Parathyroid adenoma (tissue), 2 donors: ENCODE measurements around the gene NAALADL2.

Source experiments
- H2AFZ ChIP-seq: fragments of 300-600 bp; sonication (generic); one replicate; pipeline ENCODE4 v1.7.0; 2017; ENCODE audit warnings: antibody characterized with exemption, mild to moderate bottlenecking
- H3K27ac ChIP-seq: fragments of 300-600 bp; sonication (generic); one replicate; pipeline ENCODE4 v1.7.0; 2017
- H3K27me3 ChIP-seq: fragments of 300-600 bp; sonication (generic); one replicate; pipeline ENCODE4 v1.7.0; 2017; ENCODE audit warnings: low read length; ENCODE audit not compliant: control insufficient read depth, insufficient read depth
- H3K36me3 ChIP-seq: fragments of 300-600 bp; sonication (generic); one replicate; pipeline ENCODE4 v1.7.0; 2017; ENCODE audit warnings: low read length; ENCODE audit not compliant: control insufficient read depth, insufficient read depth
- H3K4me1 ChIP-seq: fragments of 300-600 bp; sonication (generic); one replicate; pipeline ENCODE4 v1.7.0; 2017; ENCODE audit warnings: control low read depth
- H3K4me2 ChIP-seq: fragments of 300-600 bp; sonication (generic); one replicate; pipeline ENCODE4 v1.7.0; 2017; ENCODE audit warnings: low read length
- H3K4me3 ChIP-seq: fragments of 300-600 bp; sonication (generic); one replicate; pipeline ENCODE4 v1.7.0; 2017; ENCODE audit warnings: low read depth, low read length
- H3K79me2 ChIP-seq: fragments of 300-600 bp; sonication (generic); one replicate; pipeline ENCODE4 v1.7.0; 2017; ENCODE audit warnings: control low read depth
- H3K9ac ChIP-seq: fragments of 300-600 bp; sonication (generic); one replicate; pipeline ENCODE4 v1.7.0; 2017; ENCODE audit warnings: mild to moderate bottlenecking
- H3K9me3 ChIP-seq: fragments of 300-600 bp; sonication (generic); one replicate; pipeline ENCODE4 v1.7.0; 2017; ENCODE audit warnings: low read length; ENCODE audit not compliant: control insufficient read depth
- CTCF ChIP-seq: fragments of 300-600 bp; sonication (generic); IDR thresholded peaks from one replicate; pipeline ENCODE4 v1.7.0; 2017; ENCODE audit warnings: antibody characterized with exemption, mild to moderate bottlenecking
- donor health status: primary hyperparathyroidism.

The NAALADL2 gene

GRCh38 chr3:175411946-175412345 lies 552.8 kb downstream of the NAALADL2 start:
- no peak for TF ChIP-seq CTCF
- Histone ChIP-seq H3K36me3 (no peaks in the 10 kb centered on the region), H3K9ac (no peak overlapping the region), H3K4me2 (no peak overlapping the region), H3K4me3 (no peak overlapping the region), H3K27ac (no peak overlapping the region), H3K4me1 (no peaks in the 10 kb centered on the region), H3K79me2 (no peaks in the 10 kb centered on the region), H2AFZ (no peak overlapping the region), H3K27me3 (no peaks in the 10 kb centered on the region), H3K9me3 (no peaks in the 10 kb centered on the region)

- Histone ChIP-seq H3K4me1 (no peaks in the 10 kb centered on the region), H3K9me3 (no peaks in the 10 kb centered on the region), H3K79me2 (no peaks in the 10 kb centered on the region), H3K4me2 (no peak overlapping the region), H3K27me3 (no peaks in the 10 kb centered on the region), H3K36me3 (no peaks in the 10 kb centered on the region), H3K4me3 (no peak overlapping the region), H3K27ac (no peak overlapping the region), H3K9ac (no peak overlapping the region), H2AFZ (no peak overlapping the region)
- no peak for TF ChIP-seq CTCF
These were observed 554.8 kb downstream of the NAALADL2 start for GRCh38 chr3:175413926-175414325.

GRCh38 chr3:175416600-175416999 lies 557.5 kb downstream of the NAALADL2 start:
- no peak overlapping the region for H3K9ac ChIP-seq

GRCh38 chr3:175417426-175417825 lies 558.3 kb downstream of the NAALADL2 start:
- Histone ChIP-seq H3K9ac (no peak overlapping the region), H3K4me1 (no peaks in the 10 kb centered on the region), H3K27ac (no peak overlapping the region), H3K27me3 (no peaks in the 10 kb centered on the region), H3K4me3 (no peak overlapping the region), H2AFZ (no peak overlapping the region), H3K36me3 (no peaks in the 10 kb centered on the region), H3K79me2 (no peaks in the 10 kb centered on the region), H3K4me2 (no peak overlapping the region), H3K9me3 (no peaks in the 10 kb centered on the region)
- TF ChIP-seq CTCF, result no peak

More at GRCh38 chr3:175416600-175416999, 557.5 kb downstream of the NAALADL2 start:
- no peaks in the 10 kb centered on the region for H3K9me3 ChIP-seq
- no peaks in the 10 kb centered on the region for H3K36me3 ChIP-seq
- H3K27me3 ChIP-seq, result no peaks in the 10 kb centered on the region
- H3K79me2 ChIP-seq, result no peaks in the 10 kb centered on the region
- H2AFZ ChIP-seq, result no peak overlapping the region
- no peak for TF ChIP-seq CTCF
- no peak overlapping the region for H3K4me3 ChIP-seq
- H3K4me1 ChIP-seq, result no peaks in the 10 kb centered on the region
- no peak overlapping the region for H3K4me2 ChIP-seq
- no peak overlapping the region for H3K27ac ChIP-seq

GRCh38 chr3:175421902-175422301 lies 562.8 kb downstream of the NAALADL2 start:
- Histone ChIP-seq H3K9ac (no peak overlapping the region), H3K27me3 (no peaks in the 10 kb centered on the region), H3K4me2 (no peak overlapping the region), H3K9me3 (no peaks in the 10 kb centered on the region), H3K36me3 (no peaks in the 10 kb centered on the region), H3K79me2 (no peaks in the 10 kb centered on the region), H3K4me1 (no peaks in the 10 kb centered on the region), H2AFZ (no peak overlapping the region), H3K27ac (no peak overlapping the region), H3K4me3 (no peak overlapping the region)
- no peak for TF ChIP-seq CTCF
